ENCODE results near the gene MARK3. TPM values are rescaled to one million over a fixed set of nuclear protein-coding genes. Genes with fewer than 3 reads are reported as not detected.

MARK3 gene
- 10 to 100 TPM; 76.0 to 84.2 TPM for total RNA-seq

GRCh38 chr14:103385152-103385928 lies at the start of gene MARK3:
MARK3 (plus strand) TSS chr14:103385415; CDS start chr14:103386030, 615 bp downstream.
- Mint-ChIP-seq H3K27me3 (peaks cover 11% of the 10 kb centered on the region), H3K27ac (peak within 1 kb of the TSS; percentile 97), H3K9me3 (no peaks in the 10 kb centered on the region), H3K36me3 (ENCODE audit: low read depth) (peaks cover 10% of the 10 kb centered on the region), H3K4me3 (peak within 1 kb of the TSS; percentile 97), H3K4me1 (peaks cover 37% of the 10 kb centered on the region)
- ChIA-PET CTCF (interaction anchor here (0.8 to 1.7 kb wide), 4 partner anchors 9 to 42 kb away, joined by 3 to 5 read pairs (median 3); no protein-coding TSS in a partner anchor), POLR2A (interaction anchor here (0.8 to 3.9 kb wide), 7 partner anchors 8 to 177 kb away, joined by 3 to 54 read pairs (median 3); partner anchors contain the start of genes BAG5, COA8 and EIF5)
- DNase-seq: peak; percentile 97

- CTCF ChIA-PET: interaction anchor here (1.1 to 5.6 kb wide), 2 partner anchors 51 to 55 kb away, joined by 5 to 31 read pairs; no protein-coding TSS in a partner anchor
- Mint-ChIP-seq H3K4me3 (peak overlapping the region; percentile 86), H3K27me3 (no peaks in the 10 kb centered on the region), H3K9me3 (no peaks in the 10 kb centered on the region), H3K4me1 (peaks cover 48% of the 10 kb centered on the region), H3K36me3 (ENCODE audit: low read depth) (peaks cover 66% of the 10 kb centered on the region), H3K27ac (peak overlapping the region; percentile 31)
- no peak for DNase-seq
- POLR2A ChIA-PET: interaction anchor here (1.1 to 6.8 kb wide), 5 partner anchors 9 to 51 kb away, joined by 3 to 69 read pairs (median 13); partner anchors contain the start of gene MARK3
Observed at GRCh38 chr14:103336191-103336590, 49.0 kb upstream of the MARK3 start.

GRCh38 chr14:103337794-103338193 lies 47.4 kb upstream of the MARK3 start:
- CTCF ChIA-PET: interaction anchor here (5.6 kb wide), 1 partner anchor 53 kb away, joined by 31 read pairs; no protein-coding TSS in a partner anchor
- Mint-ChIP-seq H3K27ac (no peak overlapping the region), H3K4me3 (no peak overlapping the region)

GRCh38 chr14:103339561-103339960 lies 45.7 kb upstream of the MARK3 start:
- no peak for DNase-seq
- ChIA-PET CTCF (interaction anchor here (1.0 to 1.4 kb wide), 2 partner anchors 51 to 52 kb away, joined by 3 read pairs; no protein-coding TSS in a partner anchor), POLR2A (interaction anchor here (6.8 kb wide), 1 partner anchor 44 kb away, joined by 54 read pairs; the partner anchor contains the start of gene MARK3)
- H3K4me1 Mint-ChIP-seq: peaks cover 40% of the 10 kb centered on the region
- no peak overlapping the region for H3K4me3 Mint-ChIP-seq
- no peak overlapping the region for H3K27ac Mint-ChIP-seq
- H3K36me3 Mint-ChIP-seq (ENCODE audit: low read depth): peaks cover 95% of the 10 kb centered on the region
- H3K9me3 Mint-ChIP-seq: no peaks in the 10 kb centered on the region
- H3K27me3 Mint-ChIP-seq: no peaks in the 10 kb centered on the region

More at GRCh38 chr14:103337794-103338193, 47.4 kb upstream of the MARK3 start:
- no peaks in the 10 kb centered on the region for H3K27me3 Mint-ChIP-seq
- no peak for DNase-seq
- peaks cover 42% of the 10 kb centered on the region for H3K4me1 Mint-ChIP-seq
- POLR2A ChIA-PET: interaction anchor here (6.7 to 6.8 kb wide), 2 partner anchors 7 to 46 kb away, joined by 54 to 69 read pairs; partner anchors contain the start of gene MARK3
- peaks cover 82% of the 10 kb centered on the region for H3K36me3 Mint-ChIP-seq (ENCODE audit: low read depth)
- H3K9me3 Mint-ChIP-seq: no peaks in the 10 kb centered on the region

GRCh38 chr14:103340480-103341212 lies 44.6 kb upstream of the MARK3 start:
- POLR2A ChIA-PET: interaction anchor here (0.9 to 1.3 kb wide), 3 partner anchors 44 to 50 kb away, joined by 3 read pairs; partner anchors contain the start of gene MARK3
- Mint-ChIP-seq H3K9me3 (no peaks in the 10 kb centered on the region), H3K27ac (no peak overlapping the region), H3K27me3 (no peaks in the 10 kb centered on the region), H3K4me1 (peaks cover 35% of the 10 kb centered on the region), H3K36me3 (ENCODE audit: low read depth) (peaks cover 94% of the 10 kb centered on the region), H3K4me3 (no peak overlapping the region)
- CTCF ChIA-PET: interaction anchor here (1.4 kb wide), 1 partner anchor 50 kb away, joined by 3 read pairs; no protein-coding TSS in a partner anchor
- no peak for DNase-seq

GRCh38 chr14:103341250-103342129 lies 43.7 kb upstream of the MARK3 start:
- no peaks in the 10 kb centered on the region for H3K27me3 Mint-ChIP-seq

GRCh38 chr14:103343164-103343879 lies 41.9 kb upstream of the MARK3 start:
- no peak overlapping the region for H3K27ac Mint-ChIP-seq

More at GRCh38 chr14:103341250-103342129, 43.7 kb upstream of the MARK3 start:
- CTCF ChIA-PET: interaction anchor here (1.0 kb wide), 1 partner anchor 14 kb away, joined by 5 read pairs; no protein-coding TSS in a partner anchor
- Mint-ChIP-seq H3K4me1 (peaks cover 27% of the 10 kb centered on the region), H3K27ac (no peak overlapping the region), H3K4me3 (no peak overlapping the region), H3K9me3 (no peaks in the 10 kb centered on the region), H3K36me3 (ENCODE audit: low read depth) (peaks cover 85% of the 10 kb centered on the region)
- POLR2A ChIA-PET: interaction anchor here (0.9 to 7.7 kb wide), 5 partner anchors 7 to 50 kb away, joined by 3 to 69 read pairs (median 3); partner anchors contain the start of genes EIF5 and MARK3
- DNase-seq: no peak

GRCh38 chr14:103343905-103344797 lies 41.1 kb upstream of the MARK3 start:
- no peaks in the 10 kb centered on the region for H3K9me3 Mint-ChIP-seq
- no peak for DNase-seq
- no peak overlapping the region for H3K27ac Mint-ChIP-seq
- CTCF ChIA-PET: no interaction called here
- POLR2A ChIA-PET: interaction anchor here (0.9 to 7.7 kb wide), 3 partner anchors 10 to 47 kb away, joined by 3 to 69 read pairs (median 5); partner anchors contain the start of genes EIF5 and MARK3
- H3K27me3 Mint-ChIP-seq: no peaks in the 10 kb centered on the region
- H3K36me3 Mint-ChIP-seq (ENCODE audit: low read depth): peaks cover 58% of the 10 kb centered on the region
- peaks cover 5% of the 10 kb centered on the region for H3K4me1 Mint-ChIP-seq
- H3K4me3 Mint-ChIP-seq: no peak overlapping the region

More at GRCh38 chr14:103343164-103343879, 41.9 kb upstream of the MARK3 start:
- CTCF ChIA-PET: interaction anchor here (0.5 to 0.7 kb wide), 3 partner anchors 41 to 155 kb away, joined by 3 read pairs; no protein-coding TSS in a partner anchor
- H3K4me3 Mint-ChIP-seq: no peak overlapping the region
- no peaks in the 10 kb centered on the region for H3K27me3 Mint-ChIP-seq
- POLR2A ChIA-PET: interaction anchor here (0.9 to 7.7 kb wide), 4 partner anchors 9 to 73 kb away, joined by 3 to 69 read pairs (median 4); partner anchors contain the start of genes EIF5 and MARK3
- peaks cover 67% of the 10 kb centered on the region for H3K36me3 Mint-ChIP-seq (ENCODE audit: low read depth)
- peaks cover 10% of the 10 kb centered on the region for H3K4me1 Mint-ChIP-seq
- no peak for DNase-seq
- no peaks in the 10 kb centered on the region for H3K9me3 Mint-ChIP-seq

- Mint-ChIP-seq H3K27me3 (peaks cover 5% of the 10 kb centered on the region), H3K36me3 (ENCODE audit: low read depth) (peaks cover 37% of the 10 kb centered on the region), H3K27ac (no peak overlapping the region), H3K9me3 (no peaks in the 10 kb centered on the region), H3K4me3 (no peak overlapping the region), H3K4me1 (peaks cover 1% of the 10 kb centered on the region)
- DNase-seq: no peak
- ChIA-PET CTCF (interaction anchor here (0.7 kb wide), 2 partner anchors 13 to 71 kb away, joined by 3 read pairs; no protein-coding TSS in a partner anchor), POLR2A (interaction anchor here (0.9 to 7.7 kb wide), 2 partner anchors 10 to 12 kb away, joined by 4 to 69 read pairs; partner anchors contain the start of gene EIF5)
Observed at GRCh38 chr14:103346286-103346685, 38.9 kb upstream of the MARK3 start.

GRCh38 chr14:103347091-103347815 lies 38.0 kb upstream of the MARK3 start:
- no peak for DNase-seq
- H3K36me3 Mint-ChIP-seq (ENCODE audit: low read depth): peaks cover 27% of the 10 kb centered on the region
- H3K4me3 Mint-ChIP-seq: no peak overlapping the region
- no peak overlapping the region for H3K27ac Mint-ChIP-seq
- CTCF ChIA-PET: no interaction called here
- POLR2A ChIA-PET: interaction anchor here (7.7 kb wide), 1 partner anchor 13 kb away, joined by 69 read pairs; the partner anchor contains the start of gene EIF5
- H3K9me3 Mint-ChIP-seq: no peaks in the 10 kb centered on the region
- H3K4me1 Mint-ChIP-seq: peaks cover 1% of the 10 kb centered on the region
- peaks cover 7% of the 10 kb centered on the region for H3K27me3 Mint-ChIP-seq

All from activated CD4-positive, alpha-beta memory T cell treated with anti-CD3 and anti-CD28 coated beads, Interleukin-2, amount 10 ng/mL, durations not matched to agents 7 days and 5 days (primary cell).